HepG2 (cell line): ENCODE measurements around the gene CTNNAL1. TPM values are rescaled to one million over a fixed set of nuclear protein-coding genes. Genes with fewer than 3 reads are reported as not detected.
A peak's percentile ranks its signal among the peaks of the same experiment; 100 is the strongest.

Source experiments
- ATF7 ChIP-seq, 2 experiments: fragments of 450-650 bp in 1 of 2; sonication (generic) in 1 of 2; formaldehyde crosslinking in 1 of 2; IDR thresholded peaks; 2 replicates each; pipeline versions ENCODE4 v1.4.0 to v1.6.1; 2016 to 2020; ENCODE audit warnings: antibody characterized with exemption in 1 of 2, mild to moderate bottlenecking in 1 of 2, missing genetic modification reagents in 1 of 2
- CENPT ChIP-seq: sonication (generic); formaldehyde crosslinking; IDR thresholded peaks from 2 replicates; pipeline ENCODE4 v1.8.0; 2022; ENCODE audit warnings: low read depth, mild to moderate bottlenecking, moderate library complexity, missing genetic modification reagents
- EP300 ChIP-seq, 3 experiments: sonication (generic) in 1 of 3; formaldehyde crosslinking in 1 of 3; IDR thresholded peaks; 2 replicates each; pipeline versions ENCODE4 v1.5.1 to v1.6.1; 2011 to 2020; ENCODE audit warnings: low read depth in 2 of 3, low read length in 2 of 3, borderline replicate concordance in 1 of 3, improper control_type of control experiment in 1 of 3, mild to moderate bottlenecking in 1 of 3, missing genetic modification reagents in 1 of 3, moderate library complexity in 1 of 3
- FOSL2 ChIP-seq: sonication (generic); formaldehyde crosslinking; IDR thresholded peaks from 2 replicates; pipeline ENCODE4 v1.4.0; 2020; ENCODE audit warnings: missing genetic modification reagents
- FOXA3 ChIP-seq: IDR thresholded peaks from 2 replicates; pipeline ENCODE4 v1.6.1; 2016; ENCODE audit warnings: missing genetic modification reagents, missing compliant biosample characterization
- ISL2 ChIP-seq: sonication (generic); formaldehyde crosslinking; IDR thresholded peaks from 2 replicates; pipeline ENCODE4 v1.5.0; 2020; ENCODE audit warnings: missing genetic modification reagents
- MAFF ChIP-seq: IDR thresholded peaks from 2 replicates; pipeline ENCODE4 v1.6.1; 2011; ENCODE audit warnings: low read depth, low read length, improper control_type of control experiment
- MAFG ChIP-seq: sonication (generic); formaldehyde crosslinking; IDR thresholded peaks from 2 replicates; pipeline ENCODE4 v1.5.1; 2020; ENCODE audit warnings: mild to moderate bottlenecking, missing genetic modification reagents
- SALL1 ChIP-seq: sonication (generic); formaldehyde crosslinking; IDR thresholded peaks from 2 replicates; pipeline ENCODE4 v1.8.0; 2022; ENCODE audit warnings: mild to moderate bottlenecking, missing genetic modification reagents
- SALL2 ChIP-seq: sonication (generic); formaldehyde crosslinking; IDR thresholded peaks from 2 replicates; pipeline ENCODE4 v1.8.1; 2023; ENCODE audit warnings: mild to moderate bottlenecking, missing genetic modification reagents, inconsistent platforms
- SIN3B ChIP-seq: fragments of 150-350 bp; IDR thresholded peaks from 2 replicates; pipeline ENCODE4 v1.6.1; 2014; ENCODE audit warnings: low read length
- SSRP1 ChIP-seq: IDR thresholded peaks from 2 replicates; pipeline ENCODE4 v1.6.1; 2016; ENCODE audit warnings: control low read depth
- TSC22D2 ChIP-seq: sonication (generic); formaldehyde crosslinking; IDR thresholded peaks from 2 replicates; pipeline ENCODE4 v1.5.1; 2020; ENCODE audit warnings: missing genetic modification reagents, mild to moderate bottlenecking, borderline replicate concordance
- ZNF317 ChIP-seq: sonication (generic); formaldehyde crosslinking; IDR thresholded peaks from 2 replicates; pipeline ENCODE4 v1.5.0; 2020; ENCODE audit warnings: mild to moderate bottlenecking, missing genetic modification reagents
- ZNF598 ChIP-seq: sonication (generic); formaldehyde crosslinking; IDR thresholded peaks from 2 replicates; pipeline ENCODE4 v1.5.1; 2020; ENCODE audit warnings: mild to moderate bottlenecking, missing genetic modification reagents, borderline replicate concordance
- ZNF614 ChIP-seq: IDR thresholded peaks from 2 replicates; pipeline ENCODE4 v1.6.1; 2018; ENCODE audit warnings: missing biosample characterization, missing genetic modification reagents, inconsistent platforms, borderline replicate concordance
- ZNF720 ChIP-seq: sonication (generic); formaldehyde crosslinking; IDR thresholded peaks from 2 replicates; pipeline ENCODE4 v1.4.0; 2020; ENCODE audit warnings: missing genetic modification reagents
- polyA plus RNA-seq, 8 experiments: library from polyadenylated mRNA; depleted of rRNA in 3 of 8; stranded (reverse) in 7 of 8; unstranded in 1 of 8; fragments of >200 nt; fragmentation: Illumina TruSeq in 4 of 8; extraction: Trizol in 4 of 8; gene quantifications; 2 replicates each; pipeline versions ENCODE4 v1.2.1 to v1.2.3, GENCODE V29; 2011 to 2016; ENCODE audit warnings: low read depth in 4 of 8, missing spikeins in 1 of 8, mixed read lengths in 1 of 8; ENCODE audit not compliant: insufficient read depth in 1 of 8
- total RNA-seq, 5 experiments: library from RNA; depleted of rRNA; stranded (reverse); fragments of >200 nt; fragmentation: Illumina TruSeq; extraction: Trizol; gene quantifications; 2 replicates each; pipeline ENCODE4 v1.2.3, GENCODE V29; 2016; ENCODE audit warnings: low read depth in 1 of 5
- TF ChIP-seq, protein P1 (sequence below): sonication (generic); formaldehyde crosslinking; IDR thresholded peaks from 2 replicates; pipeline ENCODE4 v1.8.1; 2023; ENCODE audit warnings: mild to moderate bottlenecking, moderate library complexity, missing genetic modification reagents
- TF ChIP-seq, protein P2 (sequence below): sonication (generic); formaldehyde crosslinking; IDR thresholded peaks from 2 replicates; pipeline ENCODE4 v1.4.0; 2020; ENCODE audit warnings: missing genetic modification reagents, mild to moderate bottlenecking, borderline replicate concordance
- TF ChIP-seq, protein P3 (sequence below), 2 experiments: IDR thresholded peaks; 2 replicates each; pipeline ENCODE4 v1.6.1; 2011 to 2012; ENCODE audit warnings: low read length in 2 of 2, borderline replicate concordance in 1 of 2, low read depth in 1 of 2, mild to moderate bottlenecking in 1 of 2, moderate library complexity in 1 of 2
- TF ChIP-seq, protein P4 (sequence below): IDR thresholded peaks from 2 replicates; pipeline ENCODE4 v1.6.1; 2016

CTNNAL1 gene
- total and polyA plus RNA-seq, 2 of the 13 experiments (the other 11 are each of a cell fraction or from before 2014, with no cell fraction given), result 32.0 to 162 TPM

DNA sequence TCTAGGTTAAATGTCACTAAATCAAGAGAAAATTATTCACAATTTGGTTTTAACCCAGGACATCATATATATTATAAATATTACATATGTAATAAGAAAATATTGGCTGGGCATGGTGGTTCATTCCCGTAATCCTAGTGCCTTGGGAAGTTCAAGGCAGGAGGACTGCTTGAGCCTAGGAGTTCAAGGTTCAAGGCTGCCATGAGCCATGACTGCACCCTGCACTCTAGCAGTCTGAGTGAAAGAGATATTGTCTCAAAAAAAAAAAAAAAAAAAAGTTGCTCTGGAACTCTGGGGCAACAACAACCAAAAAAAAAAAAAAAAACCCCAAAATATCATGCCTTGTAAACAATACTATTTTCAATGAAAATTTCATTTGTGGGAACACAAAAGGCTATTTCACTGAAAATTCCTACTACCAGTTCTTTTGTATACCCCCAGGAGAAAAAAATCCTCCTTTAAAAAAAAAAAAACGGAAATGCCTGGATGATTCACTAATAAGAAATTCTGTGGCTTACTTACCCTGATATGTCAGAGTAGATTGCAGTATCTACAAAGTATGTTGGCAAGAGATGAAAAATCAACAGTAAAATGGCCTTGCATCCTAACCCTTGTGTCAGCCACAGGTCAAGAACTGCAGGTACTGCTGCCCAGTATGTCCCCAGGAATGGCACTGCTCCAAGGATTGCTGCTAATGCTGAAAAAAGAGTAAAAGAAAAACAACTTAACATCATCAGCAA, 22.6 kb upstream of the CTNNAL1 start (continued):
- TF ChIP-seq, protein P1, sequence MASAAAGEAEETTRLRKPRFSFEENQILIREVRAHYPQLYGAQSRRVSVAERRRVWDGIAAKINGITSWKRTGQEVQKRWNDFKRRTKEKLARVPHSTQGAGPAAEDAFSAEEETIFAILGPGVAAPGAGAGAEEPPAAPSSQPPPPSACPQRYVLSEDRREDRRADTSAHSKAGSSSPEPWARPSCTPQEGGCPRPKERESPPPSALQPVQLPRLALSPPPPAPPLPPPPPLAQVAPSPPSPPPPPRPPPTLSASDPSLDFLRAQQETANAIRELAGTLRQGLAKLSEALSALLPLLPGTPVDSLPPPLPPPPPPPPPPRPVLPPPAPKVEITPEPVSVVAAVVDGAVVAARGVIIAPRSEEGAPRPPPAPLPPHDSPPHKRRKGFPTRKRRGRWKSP (CRISPR knock-in tag), result no peak
- TF ChIP-seq FOSL2 (CRISPR knock-in tag), result peak; percentile 89
- TF ChIP-seq, protein P2, sequence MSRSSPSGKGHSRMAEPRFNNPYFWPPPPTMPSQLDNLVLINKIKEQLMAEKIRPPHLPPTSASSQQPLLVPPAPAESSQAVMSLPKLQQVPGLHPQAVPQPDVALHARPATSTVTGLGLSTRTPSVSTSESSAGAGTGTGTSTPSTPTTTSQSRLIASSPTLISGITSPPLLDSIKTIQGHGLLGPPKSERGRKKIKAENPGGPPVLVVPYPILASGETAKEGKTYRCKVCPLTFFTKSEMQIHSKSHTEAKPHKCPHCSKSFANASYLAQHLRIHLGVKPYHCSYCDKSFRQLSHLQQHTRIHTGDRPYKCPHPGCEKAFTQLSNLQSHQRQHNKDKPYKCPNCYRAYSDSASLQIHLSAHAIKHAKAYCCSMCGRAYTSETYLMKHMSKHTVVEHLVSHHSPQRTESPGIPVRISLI (CRISPR knock-in tag), result peak; percentile 73
- TF ChIP-seq ZNF598 (CRISPR knock-in tag), result no peak
- TF ChIP-seq ATF7 (IDR thresholded peaks at IDR 0.05), result 0 out of 2 replicates have a peak, but pooled peaks have one; percentile 8
- TF ChIP-seq ATF7 (CRISPR knock-in tag; IDR thresholded peaks at IDR 0.05), result no peak
- TF ChIP-seq SALL1 (CRISPR knock-in tag), result peak; percentile 32; the same call in 1 of the 2 replicates
- TF ChIP-seq, protein P3, sequence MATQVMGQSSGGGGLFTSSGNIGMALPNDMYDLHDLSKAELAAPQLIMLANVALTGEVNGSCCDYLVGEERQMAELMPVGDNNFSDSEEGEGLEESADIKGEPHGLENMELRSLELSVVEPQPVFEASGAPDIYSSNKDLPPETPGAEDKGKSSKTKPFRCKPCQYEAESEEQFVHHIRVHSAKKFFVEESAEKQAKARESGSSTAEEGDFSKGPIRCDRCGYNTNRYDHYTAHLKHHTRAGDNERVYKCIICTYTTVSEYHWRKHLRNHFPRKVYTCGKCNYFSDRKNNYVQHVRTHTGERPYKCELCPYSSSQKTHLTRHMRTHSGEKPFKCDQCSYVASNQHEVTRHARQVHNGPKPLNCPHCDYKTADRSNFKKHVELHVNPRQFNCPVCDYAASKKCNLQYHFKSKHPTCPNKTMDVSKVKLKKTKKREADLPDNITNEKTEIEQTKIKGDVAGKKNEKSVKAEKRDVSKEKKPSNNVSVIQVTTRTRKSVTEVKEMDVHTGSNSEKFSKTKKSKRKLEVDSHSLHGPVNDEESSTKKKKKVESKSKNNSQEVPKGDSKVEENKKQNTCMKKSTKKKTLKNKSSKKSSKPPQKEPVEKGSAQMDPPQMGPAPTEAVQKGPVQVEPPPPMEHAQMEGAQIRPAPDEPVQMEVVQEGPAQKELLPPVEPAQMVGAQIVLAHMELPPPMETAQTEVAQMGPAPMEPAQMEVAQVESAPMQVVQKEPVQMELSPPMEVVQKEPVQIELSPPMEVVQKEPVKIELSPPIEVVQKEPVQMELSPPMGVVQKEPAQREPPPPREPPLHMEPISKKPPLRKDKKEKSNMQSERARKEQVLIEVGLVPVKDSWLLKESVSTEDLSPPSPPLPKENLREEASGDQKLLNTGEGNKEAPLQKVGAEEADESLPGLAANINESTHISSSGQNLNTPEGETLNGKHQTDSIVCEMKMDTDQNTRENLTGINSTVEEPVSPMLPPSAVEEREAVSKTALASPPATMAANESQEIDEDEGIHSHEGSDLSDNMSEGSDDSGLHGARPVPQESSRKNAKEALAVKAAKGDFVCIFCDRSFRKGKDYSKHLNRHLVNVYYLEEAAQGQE (IDR thresholded peaks at IDR 0.05; ENCODE audit: borderline replicate concordance in 1 of 2, low read depth in 1 of 2, low read length in 2 of 2), result peak in 1 of 2 experiments; percentile 5; a peak in 1 of 4 replicates
- TF ChIP-seq SIN3B, result no peak
- no peak for TF ChIP-seq ZNF720
- no peak for TF ChIP-seq ZNF317 (CRISPR knock-in tag)
- no peak for TF ChIP-seq CENPT (CRISPR knock-in tag)
- TF ChIP-seq, protein P4, sequence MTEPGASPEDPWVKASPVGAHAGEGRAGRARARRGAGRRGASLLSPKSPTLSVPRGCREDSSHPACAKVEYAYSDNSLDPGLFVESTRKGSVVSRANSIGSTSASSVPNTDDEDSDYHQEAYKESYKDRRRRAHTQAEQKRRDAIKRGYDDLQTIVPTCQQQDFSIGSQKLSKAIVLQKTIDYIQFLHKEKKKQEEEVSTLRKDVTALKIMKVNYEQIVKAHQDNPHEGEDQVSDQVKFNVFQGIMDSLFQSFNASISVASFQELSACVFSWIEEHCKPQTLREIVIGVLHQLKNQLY (CRISPR knock-in tag), result no peak
- no peak for TF ChIP-seq TSC22D2 (CRISPR knock-in tag)
- no peak for TF ChIP-seq MAFF
- no peak for TF ChIP-seq MAFG (CRISPR knock-in tag)
- TF ChIP-seq EP300 (IDR thresholded peaks at IDR 0.05; ENCODE audit: low read depth in 2 of 2, low read length in 2 of 2), result peak in 1 of 2 experiments; percentile 79; a peak in 2 of 4 replicates
- peak; percentile 46; the same call in 1 of the 2 replicates for TF ChIP-seq EP300 (CRISPR knock-in tag; IDR thresholded peaks at IDR 0.05; ENCODE audit: borderline replicate concordance)
- TF ChIP-seq ISL2 (CRISPR knock-in tag), result peak; percentile 39; the same call in 1 of the 2 replicates
- TF ChIP-seq SSRP1 (CRISPR knock-in tag), result no peak
- TF ChIP-seq ZNF614 (CRISPR knock-in tag), result no peak
- peak; percentile 47 for TF ChIP-seq FOXA3
- no peak for TF ChIP-seq SALL2 (CRISPR knock-in tag)
